ENCODE measurements around the gene UNC50.

UNC50 gene

DNA sequence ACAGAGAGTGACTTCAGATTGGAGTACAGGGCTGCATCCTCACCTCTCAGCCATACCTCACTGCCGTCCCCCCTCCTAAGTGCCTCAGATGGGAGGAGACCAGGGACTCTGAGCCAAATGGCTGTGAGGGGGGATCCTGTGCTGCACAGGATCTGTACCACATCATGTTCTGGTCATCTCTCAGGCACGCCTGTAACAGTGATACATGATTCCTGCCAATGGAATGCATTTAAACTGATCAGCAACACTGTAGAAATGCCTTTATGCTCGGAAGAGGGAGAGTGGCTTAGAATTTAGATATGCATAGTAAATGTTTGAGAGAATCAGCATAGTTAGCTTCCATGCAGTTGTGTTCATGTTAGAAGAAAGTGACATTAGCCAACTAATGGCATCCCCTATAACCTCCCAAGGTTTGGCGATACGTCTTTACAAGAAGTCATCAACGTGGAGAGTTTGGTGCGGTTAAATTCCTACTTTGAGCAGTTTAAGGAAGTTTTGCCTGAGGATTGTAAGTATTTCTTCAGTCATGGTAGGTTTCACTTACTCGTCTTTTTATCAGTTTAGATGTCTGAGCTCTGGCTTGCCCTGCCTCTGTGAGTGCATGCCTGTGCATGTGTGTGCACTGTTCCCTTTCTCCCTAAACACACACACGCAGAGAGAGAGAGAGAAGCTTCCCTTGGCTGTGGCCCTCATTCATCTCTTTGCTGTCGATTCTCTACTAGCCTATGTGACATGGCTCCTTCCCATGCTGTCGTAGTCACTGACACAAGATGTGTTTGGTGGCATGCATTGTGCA is 40.0 kb upstream of the UNC50 start:
- H3K9me3 ChIP-seq (ENCODE audit: severe bottlenecking) = no peaks in the 10 kb centered on the region
- H3K27me3 ChIP-seq (ENCODE audit: insufficient read depth, low read depth, severe bottlenecking) = no peaks in the 10 kb centered on the region
- H3K4me3 ChIP-seq (ENCODE audit: low read depth, low read length) = no peak overlapping the region
- DNase-seq = no peak
- H3K36me3 ChIP-seq = peaks cover 23% of the 10 kb centered on the region
- TF ChIP-seq, protein P1, sequence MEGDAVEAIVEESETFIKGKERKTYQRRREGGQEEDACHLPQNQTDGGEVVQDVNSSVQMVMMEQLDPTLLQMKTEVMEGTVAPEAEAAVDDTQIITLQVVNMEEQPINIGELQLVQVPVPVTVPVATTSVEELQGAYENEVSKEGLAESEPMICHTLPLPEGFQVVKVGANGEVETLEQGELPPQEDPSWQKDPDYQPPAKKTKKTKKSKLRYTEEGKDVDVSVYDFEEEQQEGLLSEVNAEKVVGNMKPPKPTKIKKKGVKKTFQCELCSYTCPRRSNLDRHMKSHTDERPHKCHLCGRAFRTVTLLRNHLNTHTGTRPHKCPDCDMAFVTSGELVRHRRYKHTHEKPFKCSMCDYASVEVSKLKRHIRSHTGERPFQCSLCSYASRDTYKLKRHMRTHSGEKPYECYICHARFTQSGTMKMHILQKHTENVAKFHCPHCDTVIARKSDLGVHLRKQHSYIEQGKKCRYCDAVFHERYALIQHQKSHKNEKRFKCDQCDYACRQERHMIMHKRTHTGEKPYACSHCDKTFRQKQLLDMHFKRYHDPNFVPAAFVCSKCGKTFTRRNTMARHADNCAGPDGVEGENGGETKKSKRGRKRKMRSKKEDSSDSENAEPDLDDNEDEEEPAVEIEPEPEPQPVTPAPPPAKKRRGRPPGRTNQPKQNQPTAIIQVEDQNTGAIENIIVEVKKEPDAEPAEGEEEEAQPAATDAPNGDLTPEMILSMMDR (IDR thresholded peaks at IDR 0.05; ENCODE audit: low read depth, low read length) = no peak
- no peak overlapping the region for H3K27ac ChIP-seq

DNA sequence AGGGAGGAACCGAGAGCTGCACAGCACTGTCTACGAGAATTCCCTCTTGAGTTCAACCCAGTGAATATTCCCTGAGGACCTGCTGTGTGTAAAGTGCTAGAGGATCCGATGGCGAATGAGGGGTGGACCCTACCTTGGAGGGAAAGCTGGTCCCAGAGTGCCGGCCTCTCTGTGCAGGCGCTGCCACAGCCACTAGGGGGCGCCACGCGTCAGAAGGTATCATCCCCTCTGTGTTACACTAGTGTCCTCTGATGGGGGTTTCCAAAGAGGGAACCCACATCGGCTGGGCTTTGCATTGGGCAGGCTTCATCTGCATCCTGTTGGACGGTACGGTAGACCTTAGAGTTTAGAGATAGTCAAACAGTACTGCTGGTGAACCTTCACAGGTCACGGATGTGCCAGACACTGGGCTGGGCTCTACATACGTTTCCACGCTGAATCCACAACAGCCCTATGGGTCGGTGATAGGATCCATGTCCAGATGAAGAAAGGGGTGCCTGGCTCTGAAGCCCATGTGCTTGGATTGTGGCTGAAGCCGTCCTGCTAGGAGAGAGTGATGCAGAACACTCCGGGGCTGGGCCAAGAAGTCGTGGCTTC is 39.1 kb upstream of the UNC50 start:
- DNase-seq = peak; percentile 67

DNA sequence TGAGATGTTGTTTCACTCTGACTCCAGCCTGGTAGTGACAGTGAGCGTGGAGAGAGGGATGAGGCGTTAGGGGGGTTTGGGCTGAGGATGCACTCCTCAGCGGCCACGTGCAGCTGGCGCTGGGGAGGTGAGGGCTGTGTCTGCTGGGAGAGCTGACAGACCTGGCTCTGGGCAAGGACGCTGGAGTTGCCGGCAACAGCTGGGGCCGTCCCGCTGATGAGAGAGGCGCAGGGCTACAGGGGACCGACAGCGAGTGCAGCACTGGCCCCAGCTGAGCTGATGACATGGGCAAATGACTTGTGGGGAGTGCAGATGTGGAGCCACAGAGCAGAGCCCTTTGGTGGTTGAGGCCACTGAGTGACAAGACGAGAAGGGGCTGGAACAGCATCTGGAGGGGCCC is 38.5 kb upstream of the UNC50 start:
- TF ChIP-seq, protein P1 (IDR thresholded peaks at IDR 0.05; ENCODE audit: low read depth, low read length) = no peak
- no peak overlapping the region for H3K4me3 ChIP-seq (ENCODE audit: low read depth, low read length)
- H3K9me3 ChIP-seq (ENCODE audit: severe bottlenecking) = no peaks in the 10 kb centered on the region
- peaks cover 19% of the 10 kb centered on the region for H3K36me3 ChIP-seq
- no peak overlapping the region for H3K27ac ChIP-seq
- DNase-seq = no peak
- no peaks in the 10 kb centered on the region for H3K27me3 ChIP-seq (ENCODE audit: insufficient read depth, low read depth, severe bottlenecking)

More for the DNA sequence above, 39.1 kb upstream of the UNC50 start:
- H3K9me3 ChIP-seq (ENCODE audit: severe bottlenecking) = no peaks in the 10 kb centered on the region
- TF ChIP-seq, protein P1 (IDR thresholded peaks at IDR 0.05; ENCODE audit: low read depth, low read length) = peak; percentile 94
- peaks cover 23% of the 10 kb centered on the region for H3K36me3 ChIP-seq
- no peak overlapping the region for H3K4me3 ChIP-seq (ENCODE audit: low read depth, low read length)
- H3K27me3 ChIP-seq (ENCODE audit: insufficient read depth, low read depth, severe bottlenecking) = no peaks in the 10 kb centered on the region
- no peak overlapping the region for H3K27ac ChIP-seq

DNA sequence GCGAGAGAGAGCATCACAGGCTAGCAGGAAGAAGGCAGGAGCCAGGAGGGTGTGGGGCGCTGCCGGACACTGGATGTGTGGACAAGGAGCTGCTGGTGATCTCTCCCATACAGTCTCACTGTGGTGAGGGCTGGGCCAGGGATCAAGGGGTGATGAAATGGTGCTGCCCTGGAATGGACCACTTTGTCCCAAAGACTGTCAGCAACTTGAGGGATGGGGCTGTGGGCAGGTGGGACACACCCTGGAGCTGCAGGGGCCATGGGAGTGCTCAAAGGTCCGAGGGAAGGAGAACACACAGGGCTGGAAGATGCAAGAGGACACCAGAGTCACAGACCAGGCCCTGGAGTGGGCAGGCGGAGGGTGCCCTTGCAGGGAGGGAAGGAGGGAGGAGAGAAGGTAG is 38.0 kb upstream of the UNC50 start:
- Histone ChIP-seq H3K9me3 (ENCODE audit: severe bottlenecking) (no peaks in the 10 kb centered on the region), H3K27ac (no peak overlapping the region), H3K4me3 (ENCODE audit: low read depth, low read length) (no peak overlapping the region), H3K36me3 (peaks cover 18% of the 10 kb centered on the region), H3K27me3 (ENCODE audit: insufficient read depth, low read depth, severe bottlenecking) (no peaks in the 10 kb centered on the region)
- no peak for DNase-seq
- TF ChIP-seq, protein P1 (IDR thresholded peaks at IDR 0.05; ENCODE audit: low read depth, low read length) = no peak

DNA sequence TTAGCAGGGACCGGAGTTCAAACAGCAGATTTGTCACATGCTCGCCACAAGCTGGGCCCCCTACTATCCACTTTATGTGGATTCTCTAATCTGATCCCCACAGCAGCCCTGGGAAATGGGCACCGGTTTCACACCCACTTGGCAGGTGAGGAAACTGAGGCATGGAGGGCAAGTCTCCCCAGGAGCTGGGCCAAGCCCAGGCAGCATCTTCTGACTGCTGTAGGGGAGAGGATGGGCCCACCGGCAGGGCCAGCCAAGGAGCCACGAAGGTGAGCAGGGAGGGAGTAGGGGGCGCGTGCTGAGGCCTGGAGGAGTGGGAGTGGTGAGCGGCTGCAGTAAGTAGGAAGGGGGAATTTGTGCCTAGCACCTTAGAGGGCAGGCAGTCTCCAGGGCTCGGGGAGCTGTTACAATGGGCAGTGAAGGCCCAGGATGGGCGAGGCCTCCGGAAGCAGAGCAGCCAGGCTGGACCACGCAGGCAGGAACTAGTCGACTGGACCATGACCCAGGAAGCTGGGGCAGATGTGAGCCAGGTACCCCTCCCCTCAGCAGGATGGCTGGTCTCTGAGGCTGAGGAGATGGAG is 37.2 kb upstream of the UNC50 start:
- Histone ChIP-seq H3K4me3 (ENCODE audit: low read depth, low read length) (no peak overlapping the region), H3K9me3 (ENCODE audit: severe bottlenecking) (no peaks in the 10 kb centered on the region), H3K36me3 (peaks cover 18% of the 10 kb centered on the region), H3K27ac (no peak overlapping the region), H3K27me3 (ENCODE audit: insufficient read depth, low read depth, severe bottlenecking) (no peaks in the 10 kb centered on the region)
- TF ChIP-seq, protein P1 (IDR thresholded peaks at IDR 0.05; ENCODE audit: low read depth, low read length) = no peak
- DNase-seq = no peak

Data from WERI-Rb-1 (cell line).